ENCODE data around the gene AIG1. TPM values are rescaled to one million over a fixed set of nuclear protein-coding genes. Genes with fewer than 3 reads are reported as not detected.

Gene AIG1
- total RNA-seq, 1 donor from 2014 or later: 7.2 TPM

DNA sequence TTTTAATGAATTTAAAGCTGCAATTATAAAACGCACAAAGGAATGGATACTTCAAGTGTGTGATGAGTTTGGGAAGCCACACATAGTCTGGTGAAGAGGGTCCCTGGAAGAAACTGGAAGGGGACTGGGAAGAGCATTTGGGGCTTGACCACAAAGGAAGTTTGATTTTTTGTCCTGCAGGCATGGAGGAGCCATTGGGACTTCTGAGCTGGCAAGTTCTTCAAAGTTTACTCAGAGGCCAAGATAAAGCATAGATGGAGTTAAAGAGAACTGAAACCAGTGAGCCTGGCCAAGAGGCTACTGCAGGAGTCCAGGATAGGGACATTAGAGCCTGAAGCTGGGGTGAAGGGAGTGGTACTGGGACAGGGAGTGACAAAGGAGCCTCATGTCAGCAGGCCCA lies 95.0 kb downstream of the AIG1 start:
- no peak for ATAC-seq (ENCODE audit: low read depth)
- POLR2A ChIA-PET: no interaction called here
- CTCF ChIA-PET: no interaction called here

DNA sequence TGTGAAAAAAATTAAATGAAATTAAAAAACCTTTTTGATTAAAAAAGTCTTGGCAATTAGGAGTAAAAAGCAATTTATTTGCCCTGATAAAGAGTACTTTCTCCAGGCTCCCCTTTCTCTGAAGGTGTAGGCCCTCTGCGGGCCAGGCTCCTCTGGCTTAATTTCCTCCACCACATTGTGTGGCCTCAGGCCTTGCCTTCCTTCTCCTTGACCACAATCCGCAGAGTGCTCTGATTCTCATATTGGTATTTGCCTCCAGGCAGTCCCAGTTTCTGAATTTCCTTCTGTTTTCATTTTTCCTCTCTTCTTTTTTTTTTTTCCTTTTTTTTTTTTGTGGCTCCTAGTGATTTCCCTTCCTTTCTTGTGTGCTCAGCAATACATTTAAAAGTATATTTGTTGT lies 96.4 kb downstream of the AIG1 start:
- Mint-ChIP-seq H3K9me3 (no peaks in the 10 kb centered on the region), H3K36me3 (ENCODE audit: low read depth) (no peaks in the 10 kb centered on the region), H3K27ac (no peak overlapping the region), H3K4me3 (no peak overlapping the region), H3K4me1 (no peaks in the 10 kb centered on the region), H3K27me3 (no peaks in the 10 kb centered on the region)
- intact Hi-C loops (cut with micrococcal nuclease): no loop called here
- TF ChIP-seq CTCF (IDR thresholded peaks at IDR 0.05): no peak
- ChIA-PET CTCF (no interaction called here), POLR2A (no interaction called here)
- ATAC-seq (ENCODE audit: low read depth): no peak
- DNase-seq: no peak

More for the DNA sequence above, 95.0 kb downstream of the AIG1 start:
- Mint-ChIP-seq H3K27ac (no peak overlapping the region), H3K4me3 (no peak overlapping the region), H3K36me3 (ENCODE audit: low read depth) (no peaks in the 10 kb centered on the region), H3K27me3 (no peaks in the 10 kb centered on the region), H3K9me3 (no peaks in the 10 kb centered on the region), H3K4me1 (no peaks in the 10 kb centered on the region)
- DNase-seq: no peak
- intact Hi-C loops (cut with micrococcal nuclease): no loop called here
- TF ChIP-seq CTCF (IDR thresholded peaks at IDR 0.05): no peak

DNA sequence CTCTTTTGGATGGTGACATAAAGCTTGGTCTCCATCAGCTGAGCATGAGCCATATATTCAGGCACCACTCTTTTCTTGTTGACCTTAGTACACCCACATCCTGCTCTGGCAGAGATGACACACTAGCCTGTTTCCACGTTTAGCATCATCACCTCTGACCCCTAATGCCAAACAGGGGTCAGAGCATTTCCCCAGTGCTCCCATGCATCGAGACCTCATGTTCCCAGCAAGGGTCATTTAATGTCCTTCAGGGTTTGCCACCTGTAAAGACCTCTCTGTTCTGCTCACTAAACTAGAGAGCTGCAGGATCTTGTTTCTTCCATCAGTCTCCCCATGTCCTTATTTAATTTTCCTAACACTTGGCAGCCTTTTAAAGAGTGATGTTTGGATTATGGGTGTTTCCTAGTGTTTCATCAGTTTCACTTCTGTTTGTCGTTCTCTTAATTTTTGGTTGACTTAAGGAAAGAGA lies 97.5 kb downstream of the AIG1 start:
- no peak for TF ChIP-seq CTCF (IDR thresholded peaks at IDR 0.05)
- Mint-ChIP-seq H3K4me1 (no peaks in the 10 kb centered on the region), H3K27me3 (no peaks in the 10 kb centered on the region), H3K27ac (no peak overlapping the region), H3K4me3 (no peak overlapping the region), H3K36me3 (ENCODE audit: low read depth) (no peaks in the 10 kb centered on the region), H3K9me3 (no peaks in the 10 kb centered on the region)
- ATAC-seq (ENCODE audit: low read depth) (no peak), DNase-seq (no peak)
- intact Hi-C loops (cut with micrococcal nuclease): no loop called here
- CTCF ChIA-PET: no interaction called here
- POLR2A ChIA-PET: no interaction called here

GRCh38 chr6:143159001-143159400 lies 98.3 kb downstream of the AIG1 start:
- no peak for ATAC-seq (ENCODE audit: low read depth)
- ChIA-PET POLR2A (no interaction called here), CTCF (no interaction called here)
- H3K4me3 Mint-ChIP-seq: no peak overlapping the region
- intact Hi-C loops (cut with micrococcal nuclease): no loop called here
- H3K27ac Mint-ChIP-seq: no peak overlapping the region
- no peaks in the 10 kb centered on the region for H3K9me3 Mint-ChIP-seq
- no peak for TF ChIP-seq CTCF (IDR thresholded peaks at IDR 0.05)
- no peaks in the 10 kb centered on the region for H3K36me3 Mint-ChIP-seq (ENCODE audit: low read depth)
- no peak for DNase-seq
- H3K27me3 Mint-ChIP-seq: no peaks in the 10 kb centered on the region
- H3K4me1 Mint-ChIP-seq: no peaks in the 10 kb centered on the region

- no peak for DNase-seq
- intact Hi-C loops (cut with micrococcal nuclease): no loop called here
- Mint-ChIP-seq H3K4me1 (no peaks in the 10 kb centered on the region), H3K36me3 (ENCODE audit: low read depth) (no peaks in the 10 kb centered on the region), H3K9me3 (no peaks in the 10 kb centered on the region), H3K27me3 (no peaks in the 10 kb centered on the region), H3K4me3 (no peak overlapping the region), H3K27ac (no peak overlapping the region)
- no peak for ATAC-seq (ENCODE audit: low read depth)
- ChIA-PET POLR2A (no interaction called here), CTCF (no interaction called here)
- TF ChIP-seq CTCF (IDR thresholded peaks at IDR 0.05): no peak
Measured at GRCh38 chr6:143160015-143160414, 99.3 kb downstream of the AIG1 start.

All from activated B cell treated with CpG ODN at 0.5 μM for 24 hours (primary cell).